Mesenchymal stem cell (in vitro differentiated cells and primary cell): ENCODE results near the gene MED27.

Experiments
- DNase-seq: peaks from one replicate; pipeline ENCODE4 v3.0.0-alpha.2; 2013
- H2AFZ ChIP-seq: one replicate; pipeline ENCODE4 v1.6.1; 2013; ENCODE audit warnings: low read depth, mild to moderate bottlenecking, control low read depth, inconsistent platforms, low read length, moderate library complexity
- H2AK5ac ChIP-seq: 2 replicates; pipeline ENCODE4 v1.6.1; 2013; ENCODE audit warnings: low read length, moderate library complexity, mild to moderate bottlenecking, inconsistent platforms; ENCODE audit not compliant: severe bottlenecking
- H2BK120ac ChIP-seq: one replicate; pipeline ENCODE4 v1.6.1; 2013; ENCODE audit warnings: low read depth, mild to moderate bottlenecking, inconsistent platforms, low read length, moderate library complexity
- H2BK12ac ChIP-seq, 2 experiments: one replicate each; pipeline ENCODE4 v1.6.1; 2013; ENCODE audit warnings: inconsistent platforms in 2 of 2, low read length in 2 of 2, mild to moderate bottlenecking in 2 of 2, moderate library complexity in 2 of 2, control low read depth in 1 of 2
- H2BK15ac ChIP-seq: one replicate; pipeline ENCODE4 v1.6.1; 2013; ENCODE audit warnings: mild to moderate bottlenecking, low read depth, inconsistent platforms; ENCODE audit not compliant: poor library complexity, severe bottlenecking
- H2BK5ac ChIP-seq: 2 replicates; pipeline ENCODE4 v1.6.1; 2013; ENCODE audit warnings: low read depth, mild to moderate bottlenecking, low read length, control low read depth, inconsistent platforms; ENCODE audit not compliant: poor library complexity, severe bottlenecking
- H3K14ac ChIP-seq, 2 experiments: one replicate each; pipeline ENCODE4 v1.6.1; 2013; ENCODE audit warnings: inconsistent platforms in 2 of 2, low read length in 2 of 2, control low read depth in 1 of 2, mild to moderate bottlenecking in 1 of 2, moderate library complexity in 1 of 2
- H3K18ac ChIP-seq, 2 experiments: one replicate each; pipeline ENCODE4 v1.6.1; 2013; ENCODE audit warnings: inconsistent platforms in 2 of 2, low read length in 2 of 2, control low read depth in 1 of 2, low read depth in 1 of 2, mild to moderate bottlenecking in 1 of 2
- H3K23ac ChIP-seq, 2 experiments: one replicate each; pipeline ENCODE4 v1.6.1; 2013; ENCODE audit warnings: inconsistent platforms in 2 of 2, low read length in 2 of 2, mild to moderate bottlenecking in 2 of 2, moderate library complexity in 2 of 2, control low read depth in 1 of 2
- H3K27ac ChIP-seq: 2 replicates; pipeline ENCODE4 v1.5.1; 2013; ENCODE audit warnings: mild to moderate bottlenecking, moderate library complexity, low read length, control low read depth, inconsistent platforms; ENCODE audit not compliant: poor library complexity, severe bottlenecking
- H3K27me3 ChIP-seq, 2 experiments: 2 replicates each; pipeline versions ENCODE4 v1.6.1 to v1.7.0; 2013; ENCODE audit warnings: low read length in 2 of 2, mild to moderate bottlenecking in 2 of 2, moderate library complexity in 2 of 2, control low read depth in 1 of 2, inconsistent platforms in 1 of 2; ENCODE audit not compliant: control insufficient read depth in 1 of 2, insufficient read depth in 1 of 2
- H3K36me3 ChIP-seq, 2 experiments: 2 replicates each; pipeline versions ENCODE4 v1.6.1 to v1.7.0; 2013; ENCODE audit warnings: low read length in 2 of 2, control low read depth in 1 of 2, inconsistent platforms in 1 of 2, low read depth in 1 of 2, mild to moderate bottlenecking in 1 of 2; ENCODE audit not compliant: insufficient read depth in 2 of 2, control insufficient read depth in 1 of 2
- H3K4ac ChIP-seq, 2 experiments: one replicate each; pipeline ENCODE4 v1.6.1; 2013; ENCODE audit warnings: inconsistent platforms in 2 of 2, low read length in 2 of 2, mild to moderate bottlenecking in 2 of 2, moderate library complexity in 2 of 2, control low read depth in 1 of 2, low read depth in 1 of 2
- H3K4me1 ChIP-seq: 2 replicates; pipeline ENCODE4 v1.6.1; 2013; ENCODE audit warnings: low read depth, low read length, control low read depth; ENCODE audit not compliant: control insufficient read depth, insufficient read depth
- H3K4me2 ChIP-seq: 2 replicates; pipeline ENCODE4 v1.6.1; 2013; ENCODE audit warnings: low read length, mild to moderate bottlenecking, inconsistent platforms; ENCODE audit not compliant: poor library complexity, severe bottlenecking
- H3K4me3 ChIP-seq, 2 experiments: 2 replicates each; pipeline versions ENCODE4 v1.5.1 to v1.7.0; 2013; ENCODE audit warnings: low read length in 2 of 2, mild to moderate bottlenecking in 2 of 2, control low read depth in 1 of 2, low read depth in 1 of 2; ENCODE audit not compliant: insufficient read depth in 1 of 2
- H3K79me1 ChIP-seq: replicated peaks from 2 replicates; pipeline ENCODE4 v1.6.1; 2013; ENCODE audit warnings: mild to moderate bottlenecking, control low read depth, low read length, inconsistent platforms; ENCODE audit not compliant: poor library complexity, severe bottlenecking
- H3K9ac ChIP-seq: 2 replicates; pipeline ENCODE4 v1.7.0; 2013; ENCODE audit warnings: mild to moderate bottlenecking, low read length, moderate library complexity
- H3K9me3 ChIP-seq: 2 replicates; pipeline ENCODE4 v1.7.0; 2013; ENCODE audit warnings: mild to moderate bottlenecking, low read length; ENCODE audit not compliant: control insufficient read depth
- H4K8ac ChIP-seq: one replicate; pipeline ENCODE4 v1.6.1; 2013; ENCODE audit warnings: inconsistent platforms, mild to moderate bottlenecking, low read length, moderate library complexity
- H4K91ac ChIP-seq: one replicate; pipeline ENCODE4 v1.6.1; 2013; ENCODE audit warnings: mild to moderate bottlenecking, low read length, inconsistent platforms
- WGBS: methylation state at CpG from one replicate; pipeline ENCODE4 v1.1.7; 2013; ENCODE audit warnings: mixed read lengths; 5-methylcytosine and 5-hydroxymethylcytosine counted together

The MED27 gene

GRCh38 chr9:131995382-131995781 is 84.3 kb downstream of the MED27 start:
- H2BK5ac ChIP-seq, result no peak overlapping the region
- H3K4me3 ChIP-seq, result no peak overlapping the region

DNA sequence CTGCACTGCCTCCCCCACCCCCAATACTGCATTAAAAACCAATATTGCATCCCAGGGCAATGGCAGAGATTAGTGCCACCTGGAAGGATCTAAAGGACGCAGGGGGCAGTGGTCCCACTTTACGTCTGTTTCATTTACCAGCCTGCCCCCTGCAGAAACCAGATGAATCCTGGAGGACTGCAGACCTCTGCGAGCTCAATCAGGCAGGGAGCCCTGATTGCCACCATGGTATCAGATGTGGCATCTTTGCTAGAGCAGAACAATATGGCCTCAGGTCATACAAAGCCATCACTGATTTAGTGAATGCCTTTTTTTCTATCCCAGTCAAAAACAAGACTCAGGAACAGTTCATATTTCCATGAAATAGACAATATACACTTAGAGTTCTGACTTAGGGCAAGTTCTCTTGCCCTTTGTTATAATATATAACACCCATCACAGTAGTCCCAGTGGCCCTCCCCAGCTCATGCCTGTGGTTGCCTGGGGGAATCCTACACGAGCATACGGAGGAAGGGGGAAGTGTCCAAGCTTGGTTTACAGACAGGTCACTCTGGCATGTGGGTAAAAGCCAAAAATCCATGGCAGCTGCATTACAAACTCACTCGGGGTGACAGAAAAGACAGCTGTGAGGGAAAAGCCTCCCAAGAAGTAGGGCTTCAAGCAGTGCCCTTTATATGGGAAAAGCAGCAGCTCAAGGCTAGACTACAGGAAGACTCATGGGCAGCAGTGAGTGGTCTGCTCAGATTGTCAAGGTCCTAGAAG is 85.1 kb downstream of the MED27 start:
- no peaks in the 10 kb centered on the region for H3K9me3 ChIP-seq
- no peak overlapping the region for H3K27ac ChIP-seq
- 76% methylated on average over 6 of the region's 6 CpGs for WGBS

More at GRCh38 chr9:131995382-131995781, 84.3 kb downstream of the MED27 start:
- Histone ChIP-seq H3K18ac (no peak overlapping the region), H3K4me1 (no peaks in the 10 kb centered on the region), H3K27me3 (no peaks in the 10 kb centered on the region), H3K36me3 (peaks cover 6 to 11% of the 10 kb centered on the region in 2 experiments), H3K23ac (no peak overlapping the region), H4K8ac (no peak overlapping the region), H3K4ac (no peak overlapping the region), H3K9me3 (no peaks in the 10 kb centered on the region), H4K91ac (no peak overlapping the region), H2AK5ac (no peak overlapping the region), H2AFZ (no peak overlapping the region), H3K14ac (no peak overlapping the region), H2BK12ac (no peak overlapping the region), H2BK15ac (no peak overlapping the region), H3K27ac (no peak overlapping the region), H3K9ac (no peak overlapping the region), H3K79me1 (peaks cover 54% of the 10 kb centered on the region), H2BK120ac (no peak overlapping the region), H3K4me2 (no peak overlapping the region)
- DNase-seq, result no peak
- WGBS, result 67% methylated on average over 2 of the region's 2 CpGs

DNA sequence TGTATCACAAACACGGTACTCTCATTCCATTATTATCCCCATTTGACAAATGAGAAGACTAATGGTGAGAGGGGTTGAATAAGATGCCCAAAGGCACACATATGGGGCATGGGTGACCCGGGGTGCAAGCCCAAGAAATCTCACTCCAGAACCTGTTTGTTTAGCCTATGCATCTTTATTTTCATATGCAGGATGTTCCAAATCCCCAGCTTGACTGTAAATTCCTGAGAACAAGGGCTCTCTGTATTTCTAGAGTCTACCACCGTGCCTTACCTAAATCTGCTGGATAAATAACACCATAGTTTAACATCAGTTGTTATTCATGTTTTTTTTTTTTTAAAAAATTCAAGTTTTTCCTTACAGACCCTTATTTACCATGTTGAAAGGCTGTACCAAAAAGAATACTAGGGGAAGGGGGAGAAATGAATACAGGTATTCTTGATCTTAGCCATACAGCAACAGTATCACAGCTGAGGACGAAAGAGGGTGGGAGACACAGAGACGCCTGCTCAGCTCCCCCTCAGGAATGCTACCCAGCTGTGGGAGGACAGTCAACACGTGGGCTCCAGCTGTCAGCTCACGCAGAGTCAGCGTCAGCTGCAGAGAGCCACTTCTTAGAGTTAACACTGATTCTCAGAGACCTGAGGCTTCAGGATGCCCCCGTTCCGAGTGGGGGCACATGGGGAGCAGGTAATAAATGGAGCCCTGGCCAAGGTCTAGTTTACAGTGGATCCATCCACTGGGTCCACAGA is 86.6 kb downstream of the MED27 start:
- Histone ChIP-seq H3K23ac (no peak overlapping the region), H3K27ac (no peak overlapping the region), H4K8ac (no peak overlapping the region), H3K36me3 (peaks cover 6 to 11% of the 10 kb centered on the region in 2 experiments), H2BK15ac (no peak overlapping the region), H4K91ac (no peak overlapping the region), H3K9me3 (no peaks in the 10 kb centered on the region), H2BK12ac (no peak overlapping the region), H3K27me3 (no peaks in the 10 kb centered on the region), H2BK5ac (no peak overlapping the region), H3K9ac (no peak overlapping the region), H3K4me3 (no peak overlapping the region), H3K4ac (no peak overlapping the region), H2AFZ (no peak overlapping the region), H3K14ac (no peak overlapping the region), H3K4me2 (no peak overlapping the region), H3K18ac (no peak overlapping the region), H3K79me1 (peaks cover 57% of the 10 kb centered on the region), H2BK120ac (no peak overlapping the region), H3K4me1 (peaks cover 2% of the 10 kb centered on the region), H2AK5ac (no peak overlapping the region)
- DNase-seq, result peak; percentile 46
- WGBS, result 61% methylated on average over 9 of the region's 10 CpGs

More for the DNA sequence above, 85.1 kb downstream of the MED27 start:
- H3K4me2 ChIP-seq, result no peak overlapping the region
- H2BK120ac ChIP-seq, result no peak overlapping the region
- no peak overlapping the region for H2AK5ac ChIP-seq
- H3K18ac ChIP-seq, result no peak overlapping the region
- no peak overlapping the region for H3K9ac ChIP-seq
- peaks cover 61% of the 10 kb centered on the region for H3K79me1 ChIP-seq
- no peak overlapping the region for H3K23ac ChIP-seq
- no peaks in the 10 kb centered on the region for H3K27me3 ChIP-seq
- no peak overlapping the region for H4K91ac ChIP-seq
- no peak overlapping the region for H4K8ac ChIP-seq
- no peak overlapping the region for H2BK12ac ChIP-seq
- DNase-seq, result no peak
- H3K4ac ChIP-seq, result no peak overlapping the region
- peaks cover 6 to 11% of the 10 kb centered on the region in 2 experiments for H3K36me3 ChIP-seq
- peaks cover 2% of the 10 kb centered on the region for H3K4me1 ChIP-seq
- H3K14ac ChIP-seq, result no peak overlapping the region
- no peak overlapping the region for H3K4me3 ChIP-seq
- no peak overlapping the region for H2AFZ ChIP-seq
- H2BK5ac ChIP-seq, result no peak overlapping the region
- no peak overlapping the region for H2BK15ac ChIP-seq

DNA sequence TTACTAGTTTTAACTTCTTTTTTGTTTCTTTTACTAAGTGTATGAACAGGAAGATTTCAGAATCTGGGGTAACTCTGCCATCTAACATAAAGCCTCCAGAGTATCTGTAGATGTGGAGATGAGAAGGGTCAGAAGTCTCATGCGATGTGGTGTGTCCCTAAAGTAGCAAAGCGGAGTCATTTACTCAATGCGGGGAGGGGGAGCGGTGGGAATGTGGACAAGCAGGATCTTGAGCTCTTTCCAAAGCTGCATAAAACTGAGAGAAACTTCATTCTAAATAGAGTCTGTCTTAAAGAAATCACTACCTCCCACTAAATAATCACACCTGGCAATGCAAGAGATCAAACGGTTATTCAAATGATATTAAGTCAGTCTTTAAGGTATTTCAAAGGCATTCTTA is 92.4 kb downstream of the MED27 start:
- Histone ChIP-seq H2BK5ac (no peak overlapping the region), H3K4me1 (peaks cover 2% of the 10 kb centered on the region), H3K23ac (no peak overlapping the region), H4K8ac (no peak overlapping the region), H2BK12ac (no peak overlapping the region), H3K9me3 (no peaks in the 10 kb centered on the region), H2AFZ (no peak overlapping the region), H3K4ac (no peak overlapping the region), H3K79me1 (peaks cover 21% of the 10 kb centered on the region), H3K36me3 (no peaks in the 10 kb centered on the region), H2BK15ac (no peak overlapping the region), H2BK120ac (no peak overlapping the region), H3K4me2 (no peak overlapping the region), H3K4me3 (no peak overlapping the region), H4K91ac (no peak overlapping the region), H3K14ac (no peak overlapping the region), H3K9ac (no peak overlapping the region), H3K27ac (no peak overlapping the region), H3K18ac (no peak overlapping the region), H3K27me3 (no peaks in the 10 kb centered on the region), H2AK5ac (no peak overlapping the region)
- WGBS, result 85% methylated on average over 2 of the region's 5 CpGs
- DNase-seq, result no peak
